GM19193 (cell line): ENCODE results near the gene ZNF30.

Experiments
- POLR2A ChIP-seq: IDR thresholded peaks from 4 replicates; pipeline ENCODE4 v1.6.1; 2011; ENCODE audit not compliant: insufficient read depth, insufficient read length; ENCODE audit errors: extremely low read depth

The ZNF30 gene

DNA sequence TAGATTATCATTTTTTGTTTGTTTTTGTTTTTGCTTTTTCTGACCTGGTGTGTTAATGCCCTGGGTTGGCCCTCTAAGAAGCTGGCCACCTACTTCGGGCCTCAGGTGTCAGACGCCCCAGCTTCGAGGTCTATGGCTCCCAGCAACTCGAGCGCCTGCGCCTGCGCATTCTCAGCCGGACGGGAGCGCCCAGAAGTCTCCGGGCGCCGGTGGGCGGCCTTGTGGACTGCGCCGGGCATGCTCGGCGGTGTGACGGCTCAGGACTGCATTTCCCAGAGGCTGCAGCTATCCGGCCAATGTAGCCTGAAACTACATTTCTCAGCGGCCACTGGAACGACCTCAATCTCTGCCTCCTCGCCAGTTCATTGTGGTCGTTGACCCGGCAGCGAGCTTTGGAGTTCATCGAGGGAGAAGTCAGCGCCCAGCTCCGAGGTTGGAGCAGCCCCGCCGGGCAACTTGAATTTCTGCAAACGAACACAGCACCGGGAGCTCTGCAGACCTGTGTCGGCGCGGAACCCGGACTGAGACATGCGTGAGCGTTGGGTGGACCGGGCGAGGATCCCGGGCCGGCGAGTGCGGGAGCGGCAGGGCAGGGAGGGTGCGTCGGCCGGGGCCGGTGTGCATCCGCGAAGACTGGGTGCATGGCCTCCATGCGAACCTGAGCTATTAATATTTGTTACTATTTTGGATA, at the start of gene ZNF30:
Gene ZNF30, plus strand, starts transcription at position 219 of the 691 bp plus-strand sequence. CDS start 3,045 bp downstream, outside the sequence.
- peak; percentile 53 for TF ChIP-seq POLR2A

DNA sequence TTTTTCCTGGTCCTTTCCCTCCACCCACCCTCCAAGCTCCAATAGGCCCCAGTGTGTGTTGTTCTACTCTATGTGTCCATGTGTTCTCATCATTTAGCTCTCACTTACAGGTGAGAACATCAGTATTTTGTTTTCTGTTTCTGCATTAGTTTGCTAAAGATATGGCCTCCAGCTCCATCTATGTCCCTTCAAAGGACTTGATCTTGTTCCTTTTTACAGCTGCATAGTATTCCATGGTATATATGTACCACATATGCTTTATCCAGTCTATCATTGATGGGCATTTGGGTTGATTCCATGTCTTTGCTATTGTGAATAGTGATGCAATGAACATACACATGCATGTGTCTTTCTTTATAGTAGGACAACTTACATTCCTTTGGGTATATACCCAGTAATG, 47.1 kb upstream of the ZNF30 start:
- no peak for TF ChIP-seq POLR2A

DNA sequence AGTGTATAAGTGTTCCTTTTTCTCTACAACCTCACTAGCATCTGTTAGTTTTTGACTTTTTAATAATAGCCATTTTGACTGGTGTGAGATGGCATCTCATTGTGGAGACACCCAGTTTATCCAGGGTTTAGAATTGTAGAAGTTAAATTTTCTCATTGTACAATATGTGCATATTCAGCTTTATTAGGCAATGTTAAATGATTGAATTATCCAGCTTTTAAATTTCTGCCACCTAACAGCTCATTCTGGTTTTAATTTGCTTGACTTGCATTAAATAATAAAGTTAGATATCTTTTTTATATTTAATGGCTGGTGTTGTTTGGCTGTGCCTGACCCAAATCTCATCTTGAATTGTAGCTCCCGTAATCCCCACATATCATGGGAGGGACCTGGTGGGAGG, 46.7 kb upstream of the ZNF30 start:
- no peak for TF ChIP-seq POLR2A

DNA sequence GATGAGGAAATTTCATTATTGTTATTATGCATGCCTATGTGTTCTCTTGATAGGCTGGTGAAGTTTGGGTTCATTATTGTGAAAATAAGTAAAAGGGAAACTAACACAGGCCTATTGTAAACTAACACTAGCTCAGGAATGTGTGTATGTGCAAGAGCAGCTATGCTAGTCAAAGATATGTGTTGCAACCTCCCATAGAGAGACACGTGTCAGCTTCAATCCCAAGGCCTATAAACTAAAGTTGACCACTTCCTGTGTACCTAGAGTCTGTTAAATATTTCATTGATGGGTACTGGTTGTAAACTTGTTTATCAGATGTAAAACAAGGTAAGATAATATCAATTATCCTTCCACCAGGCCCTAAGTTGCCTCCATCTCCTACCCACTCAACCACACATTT, 44.7 kb upstream of the ZNF30 start:
- TF ChIP-seq POLR2A: no peak

DNA sequence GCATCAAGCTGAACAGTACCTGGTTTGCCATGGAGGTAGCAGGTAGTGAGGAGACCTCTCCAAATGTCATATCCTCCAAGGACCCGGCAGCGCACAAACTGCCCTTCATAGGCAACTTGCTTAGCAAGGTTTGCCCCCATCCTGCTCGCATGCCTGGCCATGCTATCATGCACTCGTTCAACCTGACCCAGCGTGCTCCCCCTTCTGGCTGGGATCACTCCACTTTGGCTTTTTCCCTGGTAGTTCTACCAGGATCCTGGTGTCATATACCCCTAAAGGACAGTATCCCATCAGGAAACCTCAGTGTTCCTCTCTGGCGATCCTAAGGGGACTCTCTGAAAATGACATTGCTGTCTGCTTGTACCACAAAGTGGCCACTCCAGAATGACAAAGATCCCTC, 38.6 kb upstream of the ZNF30 start:
- TF ChIP-seq POLR2A: no peak

GRCh38 chr19:34900245-34900644, 26.5 kb upstream of the ZNF30 start:
- no peak for TF ChIP-seq POLR2A

DNA sequence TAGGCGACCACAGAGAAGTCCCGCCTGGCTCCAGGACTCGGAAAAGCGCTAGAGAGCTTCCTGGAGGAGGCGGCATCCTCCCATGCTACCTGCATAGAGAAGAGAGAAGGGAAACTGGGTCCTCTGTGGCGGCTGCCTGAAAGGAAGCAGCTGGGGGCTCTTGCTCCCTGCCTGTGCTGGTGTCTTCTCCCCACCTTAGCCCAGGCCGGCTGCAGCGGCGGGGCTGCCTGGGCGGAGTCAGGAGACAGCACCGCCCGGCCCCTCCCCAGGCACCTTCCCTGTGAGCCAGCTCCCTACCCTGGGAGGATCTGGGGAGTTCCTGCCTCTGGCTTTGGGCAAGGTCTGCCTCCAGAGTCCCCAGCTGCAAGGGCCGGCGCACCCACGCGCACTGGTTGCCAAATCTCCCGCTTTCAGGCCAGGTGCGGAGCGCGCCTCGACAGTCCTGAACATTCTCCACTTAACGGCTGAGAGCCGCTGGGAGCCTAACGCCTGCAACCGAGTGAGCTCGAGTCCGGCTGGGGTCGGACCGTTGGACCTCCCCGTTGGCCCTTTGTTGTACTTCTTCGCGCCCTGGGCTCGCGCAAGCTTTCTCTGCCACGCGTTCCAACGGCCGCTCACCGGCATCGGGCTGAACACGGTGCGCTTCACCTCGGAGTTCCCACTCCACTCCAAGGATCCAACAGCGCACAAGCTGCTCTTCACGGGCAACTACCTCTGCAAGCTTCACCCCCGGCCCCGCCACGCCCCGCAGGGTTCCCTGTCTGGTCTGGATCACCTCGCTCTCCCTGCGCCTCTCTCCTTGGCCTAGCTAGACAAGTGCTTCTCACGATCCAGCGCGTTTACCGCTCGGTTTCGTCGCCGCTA, 21.8 kb upstream of the ZNF30 start:
- no peak for TF ChIP-seq POLR2A

DNA sequence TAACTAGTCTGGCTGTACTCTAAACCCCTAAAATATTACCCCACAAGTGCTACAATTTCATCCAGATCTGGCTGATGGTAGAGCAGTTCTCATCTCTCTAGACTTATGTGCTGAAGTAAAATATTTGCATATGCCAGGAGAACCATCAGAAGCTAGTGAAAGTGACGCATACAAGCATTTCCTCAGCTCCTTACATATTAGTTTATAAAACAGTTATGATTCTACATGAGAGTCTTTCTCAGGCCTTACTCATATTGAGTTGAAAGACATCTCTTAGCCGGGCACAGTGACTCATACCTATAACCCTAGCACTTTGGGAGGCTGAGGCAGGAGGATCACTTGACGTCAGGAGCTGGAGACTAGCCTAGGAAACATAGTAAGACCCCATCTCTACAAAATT, 15.9 kb upstream of the ZNF30 start:
- no peak for TF ChIP-seq POLR2A

DNA sequence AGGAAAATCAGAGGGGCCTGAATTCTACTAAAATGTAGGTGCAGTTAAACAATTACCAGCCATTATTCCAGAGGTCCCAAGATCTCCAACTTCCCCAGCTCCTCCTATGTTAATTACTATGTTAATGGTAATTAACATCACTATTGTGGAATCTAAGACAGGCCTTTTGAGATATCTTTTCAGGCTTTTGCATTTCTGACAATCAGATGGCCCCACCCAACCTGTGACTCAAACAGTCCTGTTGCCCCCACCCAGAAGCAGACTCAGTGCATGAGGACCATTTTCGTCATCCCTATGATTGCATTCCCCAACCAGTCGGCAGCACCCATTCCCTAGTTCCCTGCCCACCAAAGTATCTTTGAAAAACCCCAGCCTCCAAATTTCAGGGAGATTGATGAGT, 8.5 kb upstream of the ZNF30 start:
- no peak for TF ChIP-seq POLR2A

- TF ChIP-seq POLR2A: no peak
These were observed 1.3 kb upstream of the ZNF30 start for GRCh38 chr19:34925278-34925855.

- TF ChIP-seq POLR2A: no peak
These were observed 380 bp upstream of the ZNF30 start for GRCh38 chr19:34926361-34926684.

DNA sequence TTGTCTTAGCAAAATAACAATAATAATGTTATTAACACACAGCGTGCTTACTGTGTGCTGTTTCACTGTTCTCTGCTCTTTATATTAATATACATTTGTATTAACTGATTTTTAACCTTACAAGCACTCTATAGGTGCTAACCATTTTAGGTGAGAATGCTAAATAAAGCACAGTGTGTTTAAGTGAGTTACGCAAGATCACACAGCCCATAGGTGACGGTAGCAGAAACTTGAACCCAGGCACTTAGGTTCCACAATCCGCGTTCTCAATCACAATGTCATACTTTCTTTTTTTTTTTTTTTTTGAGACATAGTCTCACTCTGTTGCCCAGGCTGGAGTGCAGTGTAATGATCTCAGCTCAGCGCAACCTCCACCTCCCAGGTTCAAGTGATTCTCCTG, 5.8 kb downstream of the ZNF30 start:
- no peak for TF ChIP-seq POLR2A

DNA sequence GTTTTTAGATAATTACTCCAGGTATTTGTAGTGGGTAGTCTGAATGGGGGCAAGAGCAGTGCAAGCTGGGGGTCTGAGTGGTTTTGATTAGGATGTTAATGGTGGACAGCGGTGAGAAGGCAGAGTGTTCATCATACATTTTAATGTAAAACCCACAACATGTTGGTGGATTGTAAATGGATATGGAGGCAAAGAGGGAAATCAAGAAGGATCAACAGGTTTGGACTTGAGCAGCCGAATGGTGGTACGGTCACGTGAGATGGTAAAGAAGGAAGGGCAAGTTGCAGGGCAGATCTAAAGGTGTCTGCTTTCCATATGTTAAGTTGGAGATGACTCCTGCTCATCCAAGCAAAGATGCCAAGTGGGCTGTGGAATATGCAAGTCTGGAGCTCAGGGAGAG, 9.5 kb downstream of the ZNF30 start:
- TF ChIP-seq POLR2A: no peak

- no peak for TF ChIP-seq POLR2A
These were observed 12.2 kb downstream of the ZNF30 start for GRCh38 chr19:34938886-34939285.

DNA sequence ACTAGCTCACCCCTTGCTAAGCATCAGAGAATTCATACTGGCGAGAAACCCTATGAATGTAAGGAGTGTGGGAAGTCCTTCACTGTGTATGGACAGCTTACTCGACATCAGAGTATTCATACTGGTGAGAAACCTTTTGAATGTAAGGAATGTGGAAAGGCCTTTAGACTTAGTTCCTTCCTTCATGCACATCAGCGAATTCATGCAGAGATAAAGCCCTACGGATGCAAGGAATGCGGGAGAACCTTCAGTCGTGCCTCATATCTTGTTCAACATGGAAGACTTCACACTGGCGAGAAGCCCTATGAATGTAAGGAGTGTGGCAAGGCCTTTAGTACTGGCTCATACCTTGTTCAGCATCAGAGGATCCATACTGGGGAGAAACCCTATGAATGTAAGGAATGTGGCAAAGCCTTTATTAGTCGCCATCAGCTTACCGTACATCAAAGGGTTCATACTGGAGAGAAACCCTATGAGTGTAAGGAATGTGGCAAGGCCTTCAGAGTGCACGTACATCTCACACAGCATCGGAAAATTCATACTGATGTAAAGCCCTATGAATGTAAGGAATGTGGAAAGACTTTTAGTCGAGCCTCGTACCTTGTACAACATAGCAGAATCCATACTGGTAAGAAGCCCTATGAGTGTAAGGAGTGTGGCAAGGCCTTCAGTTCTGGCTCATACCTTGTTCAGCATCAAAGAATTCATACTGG, 17.3 kb downstream of the ZNF30 start:
- TF ChIP-seq POLR2A: no peak
